ENCODE data around the gene TRIP12. TPM values are rescaled to one million over a fixed set of nuclear protein-coding genes. Genes with fewer than 3 reads are reported as not detected.

TRIP12 gene
- total and polyA plus RNA-seq, 2 donors (not counting 3 experiments of a cell fraction or from before 2014, with no cell fraction given): 53.8 to 278 TPM

DNA sequence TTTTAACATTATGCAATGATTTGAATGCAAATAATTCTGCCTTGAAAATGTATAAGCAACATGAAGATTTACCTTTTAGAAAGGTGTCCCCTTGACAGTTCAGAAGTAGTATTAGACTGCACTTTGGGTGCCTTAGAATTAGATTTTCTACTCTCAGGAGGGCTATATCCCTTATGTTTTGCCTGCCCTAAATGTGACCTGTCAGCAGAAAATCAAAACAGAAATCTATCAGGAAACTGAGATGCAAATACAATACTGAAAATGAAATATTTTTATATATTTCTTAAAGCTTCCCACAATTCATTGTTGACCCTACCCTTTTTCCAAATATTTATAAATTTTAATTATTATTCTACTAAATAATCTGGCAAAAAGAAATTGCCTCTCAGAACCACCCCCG is 61.5 kb downstream of the TRIP12 start:
- no peak for TF ChIP-seq JUN (IDR thresholded peaks at IDR 0.05; ENCODE audit: borderline replicate concordance, insufficient read depth, insufficient read length, low read depth)
- TF ChIP-seq POLR2A (IDR thresholded peaks at IDR 0.05; ENCODE audit: low read depth, low read length): no peak
- TF ChIP-seq FOS (IDR thresholded peaks at IDR 0.05; ENCODE audit: borderline replicate concordance, insufficient read depth, low read length): no peak
- TF ChIP-seq GATA2 (IDR thresholded peaks at IDR 0.05; ENCODE audit: insufficient read depth, insufficient read length, low read depth, low read length): no peak
- no peak for TF ChIP-seq EZH2 (IDR thresholded peaks at IDR 0.05; ENCODE audit: borderline replicate concordance, low read depth, low read length, severe bottlenecking)
- TF ChIP-seq MAX (IDR thresholded peaks at IDR 0.05; ENCODE audit: insufficient read depth, insufficient read length): no peak
- no peak for TF ChIP-seq CTCF (IDR thresholded peaks at IDR 0.05; ENCODE audit: extremely low read depth in 1 of 2, insufficient read depth in 1 of 2, low read depth in 1 of 2, low read length in 2 of 2)
- TF ChIP-seq MYC (IDR thresholded peaks at IDR 0.05; ENCODE audit: low read depth, low read length): no peak
- no peaks in the 10 kb centered on the region for H3K27me3 ChIP-seq (ENCODE audit: control insufficient read depth in 2 of 2, insufficient read depth in 2 of 2, low read length in 2 of 2)
- no peak overlapping the region for H3K4me2 ChIP-seq (ENCODE audit: insufficient read depth, low read length)
- dilution Hi-C loops (cut with MboI; ENCODE audit: extremely low pct_ligation_motif_present, low sequenced_read_pairs) (no loop called here), intact Hi-C loops (cut with micrococcal nuclease) (no loop called here)
- no peak for DNase-seq (ENCODE audit: low read depth, low spot score)
- no peak overlapping the region for H3K27ac ChIP-seq (ENCODE audit: insufficient read depth, low read depth, low read length)
- no peaks in the 10 kb centered on the region for H3K9me3 ChIP-seq (replicated peaks; ENCODE audit: control insufficient read depth, insufficient read depth, low read length)
- ChIA-PET POLR2A (no interaction called here), CTCF (no interaction called here)
- peaks cover 6 to 9% of the 10 kb centered on the region in 2 experiments for H3K36me3 ChIP-seq (ENCODE audit: control insufficient read depth in 2 of 2, extremely low read depth in 1 of 2, insufficient read depth in 2 of 2, low read length in 2 of 2)
- H3K4me3 ChIP-seq (replicated peaks in 1 of 3; ENCODE audit: insufficient read depth in 1 of 3, low read depth in 1 of 3, low read length in 3 of 3): no peak overlapping the region
- no peaks in the 10 kb centered on the region for H3K9me1 ChIP-seq (replicated peaks; ENCODE audit: control insufficient read depth, extremely low read depth, insufficient read depth, low read length)
- peaks cover 17% of the 10 kb centered on the region for H4K20me1 ChIP-seq (replicated peaks; ENCODE audit: control insufficient read depth, extremely low read depth, insufficient read depth, low read length)
- H2AFZ ChIP-seq (ENCODE audit: low read depth, low read length): no peak overlapping the region
- FAIRE-seq: no peak
- H3K79me2 ChIP-seq (ENCODE audit: control insufficient read depth, insufficient read depth, low read length): peaks cover 82% of the 10 kb centered on the region
- H3K4me1 ChIP-seq (ENCODE audit: control insufficient read depth, extremely low read depth, insufficient read depth, low read length): peaks cover 4% of the 10 kb centered on the region
- no TSS peak for BruUV-seq (replicated peaks)
- H3K9ac ChIP-seq (replicated peaks; ENCODE audit: extremely low read depth, insufficient read depth, low read length): no peak overlapping the region
